HepG2 (cell line): ENCODE measurements around the gene PIM3. TPM values are rescaled to one million over a fixed set of nuclear protein-coding genes. Genes with fewer than 3 reads are reported as not detected.

Experiments
- AGO2 ChIP-seq: fragments of 200-400 bp; formaldehyde crosslinking; optimal IDR thresholded peaks from 2 replicates; pipeline ENCODE3; 2017; ENCODE audit warnings: mild to moderate bottlenecking, low read depth, low read length, moderate library complexity
- ARNT2 ChIP-seq: sonication (generic); formaldehyde crosslinking; IDR thresholded peaks from 2 replicates; pipeline ENCODE4 v1.8.0; 2022; ENCODE audit warnings: mild to moderate bottlenecking, low read depth, missing genetic modification reagents, moderate library complexity
- HNF4G ChIP-seq, 2 experiments: sonication (generic) in 1 of 2; formaldehyde crosslinking in 1 of 2; IDR thresholded peaks; 2 replicates each; pipeline versions ENCODE4 v1.4.0 to v1.6.1; 2011 to 2020; ENCODE audit warnings: borderline replicate concordance in 2 of 2, low read depth in 2 of 2, mild to moderate bottlenecking in 2 of 2, low read length in 1 of 2, missing genetic modification reagents in 1 of 2, moderate library complexity in 1 of 2
- IRF2 ChIP-seq: IDR thresholded peaks from 2 replicates; pipeline ENCODE4 v1.6.1; 2018; ENCODE audit warnings: missing genetic modification reagents, missing compliant biosample characterization
- MED1 ChIP-seq: sonication (generic); formaldehyde crosslinking; IDR thresholded peaks from 2 replicates; pipeline ENCODE4 v1.4.0; 2020; ENCODE audit warnings: missing genetic modification reagents
- RBM39 ChIP-seq: fragments of 200-400 bp; formaldehyde crosslinking; IDR thresholded peaks from one replicate; pipeline ENCODE4 v1.6.1; 2018; ENCODE audit warnings: antibody characterized with exemption, mild to moderate bottlenecking, low read depth, low read length; ENCODE audit not compliant: poor library complexity, severe bottlenecking
- TAF1 ChIP-seq: sonication (generic); formaldehyde crosslinking; IDR thresholded peaks from 2 replicates; pipeline ENCODE4 v1.4.0; 2020; ENCODE audit warnings: missing genetic modification reagents
- TARDBP ChIP-seq: sonication (generic); formaldehyde crosslinking; IDR thresholded peaks from 2 replicates; pipeline ENCODE4 v1.8.0; 2022; ENCODE audit warnings: mild to moderate bottlenecking, missing genetic modification reagents
- YEATS4 ChIP-seq: sonication (generic); formaldehyde crosslinking; IDR thresholded peaks from 2 replicates; pipeline ENCODE4 v1.4.0; 2020; ENCODE audit warnings: missing genetic modification reagents, borderline replicate concordance
- ZFX ChIP-seq: sonication (generic); formaldehyde crosslinking; IDR thresholded peaks from 2 replicates; pipeline ENCODE4 v1.4.0; 2020; ENCODE audit warnings: mild to moderate bottlenecking, low read depth, missing genetic modification reagents, moderate library complexity
- ZNF441 ChIP-seq: sonication (generic); formaldehyde crosslinking; IDR thresholded peaks from 2 replicates; pipeline ENCODE4 v1.7.0; 2021; ENCODE audit warnings: missing genetic modification reagents, borderline replicate concordance
- ZNF501 ChIP-seq: sonication (generic); formaldehyde crosslinking; IDR thresholded peaks from 2 replicates; pipeline ENCODE4 v1.5.1; 2020; ENCODE audit warnings: mild to moderate bottlenecking, moderate library complexity, missing genetic modification reagents
- ZNF724P ChIP-seq: sonication (generic); formaldehyde crosslinking; IDR thresholded peaks from 2 replicates; pipeline ENCODE4 v1.8.0; 2022; ENCODE audit warnings: missing genetic modification reagents, borderline replicate concordance
- ZNF777 ChIP-seq: sonication (generic); formaldehyde crosslinking; IDR thresholded peaks from 2 replicates; pipeline ENCODE4 v1.4.0; 2020; ENCODE audit warnings: missing genetic modification reagents
- ZSCAN25 ChIP-seq: sonication (generic); formaldehyde crosslinking; IDR thresholded peaks from 2 replicates; pipeline ENCODE4 v1.8.0; 2022; ENCODE audit warnings: mild to moderate bottlenecking, missing genetic modification reagents
- polyA plus RNA-seq, 8 experiments: library from polyadenylated mRNA; depleted of rRNA in 3 of 8; stranded (reverse) in 7 of 8; unstranded in 1 of 8; fragments of >200 nt; fragmentation: Illumina TruSeq in 4 of 8; extraction: Trizol in 4 of 8; gene quantifications; 2 replicates each; pipeline versions ENCODE4 v1.2.1 to v1.2.3, GENCODE V29; 2011 to 2016; ENCODE audit warnings: low read depth in 4 of 8, missing spikeins in 1 of 8, mixed read lengths in 1 of 8; ENCODE audit not compliant: insufficient read depth in 1 of 8
- total RNA-seq, 5 experiments: library from RNA; depleted of rRNA; stranded (reverse); fragments of >200 nt; fragmentation: Illumina TruSeq; extraction: Trizol; gene quantifications; 2 replicates each; pipeline ENCODE4 v1.2.3, GENCODE V29; 2016; ENCODE audit warnings: low read depth in 1 of 5
- TF ChIP-seq, protein P1 (sequence below): sonication (generic); formaldehyde crosslinking; IDR thresholded peaks from 2 replicates; pipeline ENCODE4 v1.4.0; 2020; ENCODE audit warnings: mild to moderate bottlenecking, missing genetic modification reagents
- TF ChIP-seq, protein P2 (sequence below): fragments of 450-650 bp; IDR thresholded peaks from 2 replicates; pipeline ENCODE4 v1.6.1; 2017
- TF ChIP-seq, protein P3 (sequence below): sonication (generic); formaldehyde crosslinking; IDR thresholded peaks from 2 replicates; pipeline ENCODE4 v1.5.0; 2020; ENCODE audit warnings: mild to moderate bottlenecking, missing genetic modification reagents
- TF ChIP-seq, protein P4 (sequence below): sonication (generic); formaldehyde crosslinking; IDR thresholded peaks from 2 replicates; pipeline ENCODE4 v1.4.0; 2020; ENCODE audit warnings: missing genetic modification reagents

PIM3 gene
- total and polyA plus RNA-seq, 2 of the 13 experiments (the other 11 are each of a cell fraction or from before 2014, with no cell fraction given): 21.6 to 31.2 TPM

DNA sequence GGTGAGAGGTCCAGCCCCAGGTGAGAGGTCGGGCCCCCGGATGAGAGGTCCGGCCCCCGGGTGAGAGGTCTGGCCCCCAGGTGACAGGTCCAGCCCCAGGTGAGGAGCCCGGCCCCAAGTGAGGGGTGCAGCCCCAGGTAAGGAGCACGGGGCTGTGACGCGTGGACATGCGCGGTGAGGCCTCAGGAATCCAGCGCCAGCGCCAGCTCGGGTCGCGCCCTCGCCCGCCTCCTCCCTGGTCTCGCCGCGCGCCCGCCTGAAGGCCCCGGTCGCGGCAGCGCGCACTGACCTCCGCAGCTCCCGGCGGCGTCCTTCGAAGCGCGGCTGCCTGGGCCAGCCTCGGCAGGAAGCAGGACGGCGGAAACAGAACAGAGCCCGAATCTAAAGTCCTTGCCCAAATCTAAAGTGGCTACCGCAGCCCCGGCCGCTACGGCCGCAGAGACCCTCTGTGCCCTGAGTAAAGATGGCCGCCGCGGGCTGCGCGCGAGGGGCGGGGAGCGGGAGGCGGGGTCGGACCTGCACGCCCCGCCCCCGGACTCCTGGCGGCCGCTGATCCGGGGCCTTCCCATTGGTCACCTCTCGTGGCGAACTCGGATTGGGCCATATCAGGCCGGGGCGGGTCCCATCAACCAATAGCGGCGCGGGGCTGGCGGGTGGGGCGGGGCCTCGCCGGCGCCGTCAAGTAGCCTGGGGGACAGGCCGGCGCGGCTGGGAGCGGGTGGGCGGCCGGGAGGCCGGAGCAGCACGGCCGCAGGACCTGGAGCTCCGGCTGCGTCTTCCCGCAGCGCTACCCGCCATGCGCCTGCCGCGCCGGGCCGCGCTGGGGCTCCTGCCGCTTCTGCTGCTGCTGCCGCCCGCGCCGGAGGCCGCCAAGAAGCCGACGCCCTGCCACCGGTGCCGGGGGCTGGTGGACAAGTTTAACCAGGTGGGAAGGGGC, 42.3 kb upstream of the PIM3 start, which contains the start of the genes ALG12 and CRELD2 (continued):
- TF ChIP-seq, protein P1, sequence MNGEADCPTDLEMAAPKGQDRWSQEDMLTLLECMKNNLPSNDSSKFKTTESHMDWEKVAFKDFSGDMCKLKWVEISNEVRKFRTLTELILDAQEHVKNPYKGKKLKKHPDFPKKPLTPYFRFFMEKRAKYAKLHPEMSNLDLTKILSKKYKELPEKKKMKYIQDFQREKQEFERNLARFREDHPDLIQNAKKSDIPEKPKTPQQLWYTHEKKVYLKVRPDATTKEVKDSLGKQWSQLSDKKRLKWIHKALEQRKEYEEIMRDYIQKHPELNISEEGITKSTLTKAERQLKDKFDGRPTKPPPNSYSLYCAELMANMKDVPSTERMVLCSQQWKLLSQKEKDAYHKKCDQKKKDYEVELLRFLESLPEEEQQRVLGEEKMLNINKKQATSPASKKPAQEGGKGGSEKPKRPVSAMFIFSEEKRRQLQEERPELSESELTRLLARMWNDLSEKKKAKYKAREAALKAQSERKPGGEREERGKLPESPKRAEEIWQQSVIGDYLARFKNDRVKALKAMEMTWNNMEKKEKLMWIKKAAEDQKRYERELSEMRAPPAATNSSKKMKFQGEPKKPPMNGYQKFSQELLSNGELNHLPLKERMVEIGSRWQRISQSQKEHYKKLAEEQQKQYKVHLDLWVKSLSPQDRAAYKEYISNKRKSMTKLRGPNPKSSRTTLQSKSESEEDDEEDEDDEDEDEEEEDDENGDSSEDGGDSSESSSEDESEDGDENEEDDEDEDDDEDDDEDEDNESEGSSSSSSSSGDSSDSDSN (CRISPR knock-in tag): peak; percentile 75; the same call in 1 of the 2 replicates
- TF ChIP-seq ZNF441 (CRISPR knock-in tag) (peak; percentile 72; the same call in 1 of the 2 replicates), MED1 (CRISPR knock-in tag) (peak; percentile 38; the same call in 1 of the 2 replicates), ZSCAN25 (peak; percentile 68; the same call in 1 of the 2 replicates), AGO2 (peak; percentile 46), ARNT2 (CRISPR knock-in tag) (peak; percentile 56; the same call in 1 of the 2 replicates), IRF2 (peak; percentile 20; the same call in 1 of the 2 replicates), ZNF777 (CRISPR knock-in tag) (peak; percentile 22; the same call in 1 of the 2 replicates), TARDBP (CRISPR knock-in tag) (peak; percentile 65; the same call in 1 of the 2 replicates), RBM39 (peak; percentile 11), HNF4G (IDR thresholded peaks at IDR 0.05; ENCODE audit: borderline replicate concordance, low read depth, low read length) (no peak), HNF4G (CRISPR knock-in tag; IDR thresholded peaks at IDR 0.05; ENCODE audit: borderline replicate concordance, low read depth) (no peak), YEATS4 (CRISPR knock-in tag) (peak; percentile 84; the same call in 1 of the 2 replicates), ZFX (CRISPR knock-in tag) (peak; percentile 95), TAF1 (peak; percentile 67), ZNF724P (no peak; the same call in 1 of the 2 replicates), ZNF501 (CRISPR knock-in tag) (peak; percentile 59; the same call in 1 of the 2 replicates)
- TF ChIP-seq, protein P2, sequence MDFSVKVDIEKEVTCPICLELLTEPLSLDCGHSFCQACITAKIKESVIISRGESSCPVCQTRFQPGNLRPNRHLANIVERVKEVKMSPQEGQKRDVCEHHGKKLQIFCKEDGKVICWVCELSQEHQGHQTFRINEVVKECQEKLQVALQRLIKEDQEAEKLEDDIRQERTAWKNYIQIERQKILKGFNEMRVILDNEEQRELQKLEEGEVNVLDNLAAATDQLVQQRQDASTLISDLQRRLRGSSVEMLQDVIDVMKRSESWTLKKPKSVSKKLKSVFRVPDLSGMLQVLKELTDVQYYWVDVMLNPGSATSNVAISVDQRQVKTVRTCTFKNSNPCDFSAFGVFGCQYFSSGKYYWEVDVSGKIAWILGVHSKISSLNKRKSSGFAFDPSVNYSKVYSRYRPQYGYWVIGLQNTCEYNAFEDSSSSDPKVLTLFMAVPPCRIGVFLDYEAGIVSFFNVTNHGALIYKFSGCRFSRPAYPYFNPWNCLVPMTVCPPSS: no peak
- TF ChIP-seq, protein P3, sequence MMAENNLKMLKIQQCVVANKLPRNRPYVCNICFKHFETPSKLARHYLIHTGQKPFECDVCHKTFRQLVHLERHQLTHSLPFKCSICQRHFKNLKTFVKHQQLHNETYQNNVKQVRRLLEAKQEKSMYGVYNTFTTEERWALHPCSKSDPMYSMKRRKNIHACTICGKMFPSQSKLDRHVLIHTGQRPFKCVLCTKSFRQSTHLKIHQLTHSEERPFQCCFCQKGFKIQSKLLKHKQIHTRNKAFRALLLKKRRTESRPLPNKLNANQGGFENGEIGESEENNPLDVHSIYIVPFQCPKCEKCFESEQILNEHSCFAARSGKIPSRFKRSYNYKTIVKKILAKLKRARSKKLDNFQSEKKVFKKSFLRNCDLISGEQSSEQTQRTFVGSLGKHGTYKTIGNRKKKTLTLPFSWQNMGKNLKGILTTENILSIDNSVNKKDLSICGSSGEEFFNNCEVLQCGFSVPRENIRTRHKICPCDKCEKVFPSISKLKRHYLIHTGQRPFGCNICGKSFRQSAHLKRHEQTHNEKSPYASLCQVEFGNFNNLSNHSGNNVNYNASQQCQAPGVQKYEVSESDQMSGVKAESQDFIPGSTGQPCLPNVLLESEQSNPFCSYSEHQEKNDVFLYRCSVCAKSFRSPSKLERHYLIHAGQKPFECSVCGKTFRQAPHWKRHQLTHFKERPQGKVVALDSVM (CRISPR knock-in tag): 0 out of 2 replicates have a peak, but pooled peaks have one; percentile 17
- TF ChIP-seq, protein P4, sequence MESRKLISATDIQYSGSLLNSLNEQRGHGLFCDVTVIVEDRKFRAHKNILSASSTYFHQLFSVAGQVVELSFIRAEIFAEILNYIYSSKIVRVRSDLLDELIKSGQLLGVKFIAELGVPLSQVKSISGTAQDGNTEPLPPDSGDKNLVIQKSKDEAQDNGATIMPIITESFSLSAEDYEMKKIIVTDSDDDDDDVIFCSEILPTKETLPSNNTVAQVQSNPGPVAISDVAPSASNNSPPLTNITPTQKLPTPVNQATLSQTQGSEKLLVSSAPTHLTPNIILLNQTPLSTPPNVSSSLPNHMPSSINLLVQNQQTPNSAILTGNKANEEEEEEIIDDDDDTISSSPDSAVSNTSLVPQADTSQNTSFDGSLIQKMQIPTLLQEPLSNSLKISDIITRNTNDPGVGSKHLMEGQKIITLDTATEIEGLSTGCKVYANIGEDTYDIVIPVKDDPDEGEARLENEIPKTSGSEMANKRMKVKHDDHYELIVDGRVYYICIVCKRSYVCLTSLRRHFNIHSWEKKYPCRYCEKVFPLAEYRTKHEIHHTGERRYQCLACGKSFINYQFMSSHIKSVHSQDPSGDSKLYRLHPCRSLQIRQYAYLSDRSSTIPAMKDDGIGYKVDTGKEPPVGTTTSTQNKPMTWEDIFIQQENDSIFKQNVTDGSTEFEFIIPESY (CRISPR knock-in tag): 0 out of 2 replicates have a peak, but pooled peaks have one; percentile 6
